HT-29 (cell line): Measurements from ENCODE around the gene GCN1. TPM values are rescaled to one million over a fixed set of nuclear protein-coding genes. Genes with fewer than 3 reads are reported as not detected.

Source experiments
- DNase-seq: peaks from one replicate; pipeline ENCODE4 v3.0.0-alpha.2; 2015; ENCODE audit warnings: low spot score
- total RNA-seq: library from RNA; depleted of rRNA; stranded (reverse); fragments of >200 nt; shearing (Covaris generic); gene quantifications from 2 replicates; pipeline ENCODE4 v1.2.3, GENCODE V29; 2014

GCN1 gene
- total RNA-seq, 1 experiment from 2014 or later: 217 TPM

- no peak for DNase-seq
These were observed 52.2 kb downstream of the GCN1 start for GRCh38 chr12:120142231-120142877.

DNA sequence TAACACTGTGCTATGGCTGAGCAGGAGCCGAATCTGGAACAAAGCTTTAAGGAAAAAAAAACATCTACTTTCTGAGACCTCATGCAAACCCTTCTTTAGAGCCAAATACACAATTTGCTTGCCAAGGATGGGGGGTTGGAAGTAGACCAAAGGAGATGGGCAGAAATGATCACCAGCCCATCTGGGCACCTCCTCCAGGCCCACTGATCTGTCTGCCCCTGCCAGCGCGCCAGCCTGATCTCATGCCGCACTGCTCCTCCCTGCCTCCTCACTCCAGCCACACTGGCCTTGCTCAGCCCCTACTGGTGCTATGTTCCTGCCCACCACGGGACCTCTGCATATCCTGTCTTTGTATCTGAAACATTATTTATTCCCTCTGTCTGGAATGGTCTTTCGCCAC, 53.2 kb downstream of the GCN1 start:
- no peak for DNase-seq

DNA sequence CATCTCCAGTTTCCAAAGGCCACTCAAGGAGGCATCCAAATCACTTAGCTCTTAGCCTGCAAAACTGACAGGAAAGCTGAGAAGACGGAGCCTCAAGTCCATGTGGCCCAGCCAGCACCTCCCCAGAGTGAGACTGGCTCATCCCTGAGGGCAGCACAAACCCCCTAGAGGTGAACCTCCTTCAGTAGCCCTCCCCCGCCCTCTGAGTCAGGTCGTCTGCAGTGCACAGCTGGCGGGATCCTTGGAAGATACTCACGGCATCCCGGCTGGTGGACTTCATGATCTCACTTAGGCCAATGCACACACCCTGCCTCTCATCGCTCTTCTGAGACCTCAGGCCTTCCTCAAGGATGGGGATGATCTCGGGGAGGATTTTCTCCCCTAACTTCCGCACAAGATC, 53.9 kb downstream of the GCN1 start:
- DNase-seq: no peak

DNA sequence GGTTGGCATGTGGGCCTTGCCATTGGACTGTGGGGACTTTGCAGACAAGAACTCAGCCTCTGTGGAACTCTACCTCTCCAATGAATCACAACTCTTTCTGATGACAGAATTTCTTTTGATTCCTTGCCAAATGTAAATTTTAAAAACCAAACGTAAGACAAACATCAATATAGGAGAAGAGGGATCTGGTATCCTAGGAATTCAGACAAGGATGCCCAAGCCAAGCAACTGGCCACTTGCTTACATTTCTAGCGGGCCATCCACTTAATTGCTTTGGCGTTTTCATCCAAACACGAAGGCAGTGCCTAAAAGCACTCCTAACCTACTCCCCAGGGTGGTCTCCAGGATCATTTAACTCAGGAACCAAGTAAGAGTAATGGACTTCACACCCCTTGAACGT, 54.6 kb downstream of the GCN1 start:
- DNase-seq: no peak

DNA sequence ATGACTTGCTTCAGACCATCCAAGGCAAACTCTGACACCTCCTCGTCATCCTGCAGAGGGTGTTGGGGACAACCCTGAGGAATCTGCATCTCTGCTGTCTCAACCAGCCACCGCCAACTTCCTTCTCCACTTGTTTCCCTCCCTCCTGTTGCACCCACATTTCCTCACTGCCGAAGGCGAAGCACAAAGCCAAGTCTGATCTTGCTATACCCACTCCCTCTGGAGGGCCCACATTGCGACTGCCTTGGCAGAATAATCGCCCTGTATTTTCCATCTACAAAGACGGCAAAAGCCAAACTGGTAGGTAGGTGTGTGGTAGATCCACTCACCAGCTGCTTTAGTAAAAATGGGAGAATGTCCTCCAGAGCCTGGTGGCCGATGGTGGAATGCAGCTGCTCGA, 56.1 kb downstream of the GCN1 start:
- DNase-seq: no peak

DNA sequence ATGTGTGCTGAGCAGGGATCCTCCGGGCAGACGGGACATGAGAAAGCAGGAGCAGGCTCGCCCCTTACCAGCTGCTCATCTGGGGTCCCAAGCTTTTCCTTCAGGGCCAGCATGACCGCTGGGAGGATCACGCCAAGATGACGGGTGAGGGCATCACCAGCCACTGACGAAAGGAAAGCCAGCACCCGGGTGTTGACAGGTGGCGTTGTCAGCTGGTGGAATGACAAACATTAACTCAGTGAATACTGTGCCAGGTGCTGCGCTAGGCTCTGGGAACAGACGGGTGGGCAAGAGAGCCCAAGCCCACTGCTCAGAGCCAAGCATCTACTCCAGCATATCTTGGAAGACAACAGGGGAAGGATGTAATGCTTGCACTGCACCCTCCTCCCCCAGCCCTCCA, 56.7 kb downstream of the GCN1 start:
- DNase-seq: no peak

DNA sequence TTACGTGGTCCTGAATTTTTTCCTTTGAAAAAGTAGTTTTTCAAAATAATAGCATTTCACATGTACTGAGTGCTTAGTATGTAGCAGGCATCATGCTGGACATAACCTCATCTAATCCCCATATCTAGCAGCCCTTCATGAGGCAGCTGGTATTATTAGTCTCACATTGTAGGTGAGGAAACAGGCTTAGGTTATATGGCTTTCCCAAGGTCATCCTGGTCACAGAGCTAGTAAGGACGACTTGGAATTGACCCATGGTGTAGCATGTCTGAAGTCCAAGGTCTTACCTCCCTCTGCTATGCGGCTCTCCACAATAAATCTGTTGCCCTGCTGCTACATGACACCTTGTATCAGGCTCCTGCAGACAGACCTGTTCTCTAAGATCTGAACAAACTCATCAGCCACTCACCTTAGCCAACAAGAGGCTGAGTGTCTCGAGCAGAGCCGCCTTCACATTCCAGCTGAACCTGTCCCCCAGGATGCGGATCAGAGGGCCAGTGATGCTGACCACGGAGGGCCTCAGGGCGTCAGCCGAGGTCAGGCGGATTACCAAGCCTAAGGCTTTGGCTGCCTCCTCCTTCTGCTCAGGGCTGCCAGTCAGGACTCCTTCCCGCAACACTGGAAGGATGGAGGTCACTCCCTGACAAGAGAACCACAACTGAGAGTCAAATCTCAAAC, 58.3 kb downstream of the GCN1 start:
- DNase-seq: no peak

DNA sequence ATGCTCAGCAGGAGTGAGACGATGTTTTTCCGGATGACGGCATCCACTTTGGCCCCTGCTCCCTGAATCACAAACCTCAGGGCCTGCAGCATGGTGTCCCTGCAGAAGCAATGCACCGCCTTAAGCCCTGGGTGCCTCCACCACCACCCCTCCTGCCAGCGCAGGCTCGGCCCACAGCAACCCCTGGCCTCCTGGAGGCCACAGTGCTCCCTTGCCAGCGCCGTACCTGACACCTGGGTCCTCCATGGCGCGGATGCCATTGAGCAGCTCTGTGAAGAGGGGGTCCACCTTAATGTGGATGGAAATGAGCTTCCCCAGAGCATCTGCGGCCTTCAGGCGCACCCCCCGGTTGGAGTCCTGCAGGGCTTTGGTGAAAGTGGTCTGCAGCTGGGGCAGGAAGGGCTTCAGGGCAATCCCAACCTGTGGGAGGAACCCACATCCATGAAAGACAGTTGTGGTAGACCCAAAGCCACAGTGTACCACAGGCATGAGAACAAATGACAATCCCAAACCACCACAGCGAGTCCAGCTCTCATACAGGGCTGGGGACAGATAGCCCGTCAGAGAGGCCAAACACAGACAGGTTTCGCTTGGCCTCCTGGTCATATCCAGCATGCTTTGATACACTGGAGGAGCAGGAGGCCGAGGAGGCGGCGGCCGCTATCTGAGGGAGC, 60.1 kb downstream of the GCN1 start:
- no peak for DNase-seq

DNA sequence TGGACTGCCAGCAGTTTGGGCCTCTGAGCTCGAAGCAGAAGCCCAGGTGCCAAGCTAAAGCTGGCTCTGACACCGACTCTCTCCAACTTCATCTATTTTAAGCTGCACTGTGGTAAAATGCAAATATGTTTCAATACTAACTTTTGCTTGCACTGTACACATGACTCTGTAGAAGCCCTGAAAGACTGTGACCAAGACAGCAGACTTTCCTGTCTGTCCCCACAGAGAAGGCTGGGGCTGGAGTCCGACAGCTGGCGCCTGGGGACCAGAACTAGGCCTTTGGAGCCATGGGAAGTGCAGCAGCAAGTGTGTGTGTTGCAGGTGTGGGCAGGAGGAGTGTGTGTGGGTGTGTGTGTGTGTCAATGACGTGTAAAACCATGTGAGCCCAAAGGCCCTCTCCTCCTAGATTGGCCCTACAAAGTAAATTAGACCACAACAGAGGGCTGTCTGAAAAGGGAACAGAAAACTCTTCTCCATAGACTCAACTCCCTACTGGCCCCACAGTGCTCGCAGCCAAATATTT, 61.6 kb downstream of the GCN1 start:
- DNase-seq: no peak

GRCh38 chr12:120132054-120132836, 62.3 kb downstream of the GCN1 start:
- no peak for DNase-seq

DNA sequence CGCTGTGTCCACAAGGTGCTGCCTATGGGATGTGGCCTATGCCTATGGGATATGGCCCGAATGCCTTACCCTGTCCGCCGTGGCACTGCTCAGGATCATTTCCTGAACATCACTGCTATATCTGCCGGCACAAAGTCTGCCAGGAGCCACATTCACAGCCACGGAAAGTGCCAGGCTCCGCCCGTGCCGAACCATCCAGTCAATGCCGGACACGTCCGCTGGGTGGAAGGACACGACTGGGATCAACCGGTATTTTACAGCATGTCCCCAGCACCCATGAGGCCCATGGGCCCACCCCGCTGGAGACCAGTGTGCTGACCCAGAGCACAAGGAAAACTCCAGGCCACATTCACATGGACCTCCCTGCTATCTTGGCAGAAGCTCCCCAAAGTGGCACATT, 63.4 kb downstream of the GCN1 start:
- DNase-seq: no peak

GRCh38 chr12:120130011-120130410, 64.5 kb downstream of the GCN1 start:
- no peak for DNase-seq

DNA sequence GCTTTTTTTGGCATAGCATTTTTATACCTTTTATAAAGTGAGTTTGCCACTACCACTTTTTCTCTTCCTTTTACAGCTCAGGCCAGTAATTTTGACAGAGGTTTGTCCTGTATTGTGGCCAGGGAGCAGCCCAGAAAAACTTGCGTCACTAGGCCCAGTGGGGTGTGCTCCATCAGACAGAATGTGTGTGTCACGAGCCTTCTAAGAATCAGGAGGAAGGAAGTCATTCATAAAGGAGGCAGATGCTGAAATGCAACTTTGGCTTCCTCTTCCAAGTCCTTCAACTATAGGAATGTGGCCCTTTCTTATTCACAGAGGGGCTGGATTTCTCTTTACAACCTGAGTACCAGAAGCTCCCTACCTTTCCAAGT, 67.9 kb downstream of the GCN1 start:
- DNase-seq: no peak

DNA sequence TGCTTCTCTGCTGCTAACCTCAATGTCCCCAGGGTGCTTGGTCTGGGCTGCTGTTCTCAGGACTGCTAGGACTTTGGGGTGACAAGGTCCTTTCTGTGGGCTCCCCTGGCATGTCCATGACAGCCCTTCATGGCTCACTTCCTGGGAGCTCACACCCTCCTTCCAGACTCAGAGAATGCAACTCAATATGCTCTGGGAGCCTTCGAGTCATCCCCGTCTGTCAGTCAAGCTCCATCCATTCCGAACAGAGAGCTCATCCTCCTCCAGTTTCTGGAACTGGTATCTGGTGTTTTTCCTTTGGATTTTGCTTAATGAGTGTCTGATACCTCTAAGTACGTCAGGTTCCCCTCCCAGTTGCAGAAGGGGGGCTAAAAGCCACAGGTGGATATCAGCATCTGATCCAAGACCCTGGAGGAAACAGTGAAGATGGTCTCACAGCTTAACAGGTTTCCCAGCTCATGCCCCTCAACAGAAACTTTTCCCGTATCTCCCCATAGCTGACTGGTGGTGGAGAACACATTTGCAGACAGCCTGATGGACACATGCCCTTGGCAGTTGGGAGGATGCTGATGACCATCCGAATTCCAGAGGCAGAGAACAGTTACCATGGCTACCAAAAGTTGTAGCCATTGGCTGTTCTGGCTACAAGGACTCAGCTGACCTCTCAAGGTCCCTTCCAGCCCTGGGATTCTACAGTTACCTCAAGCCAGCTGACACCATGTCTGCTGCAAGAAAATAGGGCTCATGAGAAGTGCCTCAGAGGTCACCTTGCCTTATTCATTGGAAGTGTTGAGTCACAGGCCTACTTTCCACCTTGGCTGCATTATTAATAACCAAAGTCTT, 68.5 kb downstream of the GCN1 start:
- no peak for DNase-seq

- DNase-seq: no peak
These were observed 69.5 kb downstream of the GCN1 start for GRCh38 chr12:120125029-120125428.

DNA sequence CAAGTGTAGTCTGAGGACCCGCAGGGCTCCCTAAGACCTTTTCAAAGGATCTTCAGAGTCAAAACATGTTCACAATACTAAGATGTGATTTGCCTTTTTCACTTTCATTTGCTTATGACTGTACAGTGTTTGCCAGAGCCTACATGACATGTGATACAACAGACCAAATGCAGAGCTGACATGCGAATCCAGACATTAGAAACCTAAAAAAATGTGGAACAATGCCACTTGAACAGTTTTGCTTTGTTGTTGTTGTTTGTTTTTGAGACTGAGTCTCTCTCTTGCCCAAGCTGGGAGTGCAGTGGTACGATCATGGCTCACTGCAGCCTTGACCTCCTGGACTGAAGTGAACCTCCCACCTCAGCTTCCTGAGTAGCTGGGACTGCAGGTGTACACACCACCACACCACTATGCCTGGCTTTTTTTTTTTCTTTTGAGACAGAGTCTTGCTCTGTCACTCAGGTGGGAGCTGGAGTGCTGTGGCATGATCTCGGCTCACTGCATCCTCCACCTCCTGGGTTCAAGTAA, 72.7 kb downstream of the GCN1 start:
- DNase-seq: no peak

GRCh38 chr12:120121343-120121742, 73.2 kb downstream of the GCN1 start:
- no peak for DNase-seq

GRCh38 chr12:120119271-120119973, 75.1 kb downstream of the GCN1 start:
- DNase-seq: no peak

DNA sequence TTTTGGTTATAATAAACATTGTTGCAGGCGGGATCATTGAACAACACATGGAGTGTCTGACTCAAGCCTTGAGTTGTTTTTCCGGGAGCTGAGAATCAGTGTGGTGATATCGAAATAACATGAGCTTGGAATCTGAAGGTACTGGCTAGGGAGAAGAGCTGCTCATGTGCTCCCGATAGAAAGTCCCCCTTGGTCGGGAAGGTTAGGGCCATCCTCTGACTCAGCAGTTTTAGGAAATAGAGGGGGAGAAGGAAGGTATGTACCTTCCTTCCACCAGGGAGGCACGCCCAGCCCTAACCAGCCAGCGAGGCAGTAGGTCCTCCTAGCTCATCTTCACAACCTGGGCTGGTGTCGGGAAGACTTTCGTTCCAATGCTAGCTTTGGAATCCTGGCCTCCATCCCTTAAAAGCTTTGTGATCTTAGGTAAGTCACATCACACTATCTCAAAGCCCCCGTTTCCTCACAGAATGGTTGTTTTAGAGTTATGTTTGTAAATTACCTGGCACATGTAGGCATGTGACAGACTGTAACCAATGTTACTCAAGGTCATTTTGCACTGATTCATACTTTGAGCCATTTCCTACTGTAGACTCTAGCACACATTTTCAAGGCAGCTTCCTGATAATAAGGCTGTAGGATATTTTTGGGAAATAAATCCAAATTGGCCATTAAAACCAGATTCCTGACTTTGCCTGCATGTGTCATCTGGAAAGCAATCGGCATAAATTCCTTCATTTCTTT, 76.0 kb downstream of the GCN1 start:
- DNase-seq: peak; percentile 48

DNA sequence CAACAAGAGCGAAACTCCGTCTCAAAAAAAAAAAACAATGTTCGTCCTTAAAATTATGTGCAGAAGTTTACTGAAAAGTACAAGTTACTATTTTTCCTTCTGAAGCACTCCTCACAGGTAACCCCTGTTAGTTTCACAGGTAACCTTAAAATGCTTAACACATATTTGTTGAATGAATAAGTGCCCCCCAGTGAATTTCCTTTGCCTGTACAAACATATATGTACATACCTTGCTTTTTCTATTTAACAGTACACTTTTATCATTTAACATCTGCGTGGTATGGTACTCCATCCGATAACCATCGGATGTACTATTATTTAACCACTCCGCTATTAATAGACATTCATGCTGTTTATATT, 76.6 kb downstream of the GCN1 start:
- DNase-seq: no peak
